ENCODE results near the gene DNAJC1. TPM values are rescaled to one million over a fixed set of nuclear protein-coding genes. Genes with fewer than 3 reads are reported as not detected.

Gene DNAJC1
- total RNA-seq, 1 experiment from 2014 or later, result 12.9 TPM

GRCh38 chr10:21750424-21750823, 253.1 kb downstream of the DNAJC1 start:
- in situ Hi-C loops (cut with HindIII; ENCODE audit: low pct_unique_long_range_greater_than_20kb, low sequenced_read_pairs), result no loop called here
- intact Hi-C loops (cut with micrococcal nuclease; ENCODE audit: unreplicated experiment), result no loop called here
- no peak for ATAC-seq
- Histone ChIP-seq H3K4me3 (ENCODE audit: low read depth in 2 of 2, low read length in 2 of 2) (no peak overlapping the region), H3K36me3 (ENCODE audit: control insufficient read depth, insufficient read depth, low read length) (no peaks in the 10 kb centered on the region), H3K9me3 (ENCODE audit: control insufficient read depth, insufficient read depth, low read depth, low read length) (no peaks in the 10 kb centered on the region), H3K27ac (ENCODE audit: low read length) (no peak overlapping the region), H3K27me3 (ENCODE audit: control insufficient read depth, insufficient read depth, low read length) (no peaks in the 10 kb centered on the region), H3K4me1 (ENCODE audit: control insufficient read depth, insufficient read depth, low read length) (0 out of 2 replicates have a peak, but pooled peaks cover 3% of the 10 kb centered on the region)
- ChIA-PET POLR2A (no interaction called here), CTCF (no interaction called here)
- no TSS peak for BruUV-seq (replicated peaks)
- DNase-seq (ENCODE audit: low read depth, low spot score), result no peak
- no peak for TF ChIP-seq REST (IDR thresholded peaks at IDR 0.05; ENCODE audit: insufficient read depth in 1 of 2, low read depth in 2 of 2, low read length in 1 of 2)
- TF ChIP-seq SIN3A (IDR thresholded peaks at IDR 0.05; ENCODE audit: borderline replicate concordance, insufficient read depth, low read depth, low read length), result no peak
- no peak for TF ChIP-seq CTCF (IDR thresholded peaks at IDR 0.05)
- no peak for TF ChIP-seq TCF7L2 (IDR thresholded peaks at IDR 0.05; ENCODE audit: low read depth, low read length)
- TF ChIP-seq POLR2AphosphoS5 (IDR thresholded peaks at IDR 0.05; ENCODE audit: low read depth, low read length), result no peak

GRCh38 chr10:21749788-21750187, 253.7 kb downstream of the DNAJC1 start:
- in situ Hi-C loops (cut with HindIII; ENCODE audit: low pct_unique_long_range_greater_than_20kb, low sequenced_read_pairs), result no loop called here

More at GRCh38 chr10:21749788-21750187, 253.7 kb downstream of the DNAJC1 start:
- H3K4me1 ChIP-seq (ENCODE audit: control insufficient read depth, insufficient read depth, low read length), result 0 out of 2 replicates have a peak, but pooled peaks cover 3% of the 10 kb centered on the region
- POLR2A ChIA-PET, result no interaction called here
- H3K27ac ChIP-seq (ENCODE audit: low read length), result no peak overlapping the region
- H3K36me3 ChIP-seq (ENCODE audit: control insufficient read depth, insufficient read depth, low read length), result no peaks in the 10 kb centered on the region
- no peak overlapping the region for H3K4me3 ChIP-seq (ENCODE audit: low read depth in 2 of 2, low read length in 2 of 2)
- ATAC-seq (no peak), DNase-seq (ENCODE audit: low read depth, low spot score) (no peak)
- intact Hi-C loops (cut with micrococcal nuclease; ENCODE audit: unreplicated experiment), result loop anchor here (10.0 kb wide), 1 partner anchor 205 kb away; no protein-coding TSS in a partner anchor
- no peaks in the 10 kb centered on the region for H3K27me3 ChIP-seq (ENCODE audit: control insufficient read depth, insufficient read depth, low read length)
- no TSS peak for BruUV-seq (replicated peaks)
- CTCF ChIA-PET, result no interaction called here
- TF ChIP-seq CTCF (IDR thresholded peaks at IDR 0.05) (no peak), REST (IDR thresholded peaks at IDR 0.05; ENCODE audit: insufficient read depth in 1 of 2, low read depth in 2 of 2, low read length in 1 of 2) (no peak), SIN3A (IDR thresholded peaks at IDR 0.05; ENCODE audit: borderline replicate concordance, insufficient read depth, low read depth, low read length) (no peak), TCF7L2 (IDR thresholded peaks at IDR 0.05; ENCODE audit: low read depth, low read length) (no peak), POLR2AphosphoS5 (IDR thresholded peaks at IDR 0.05; ENCODE audit: low read depth, low read length) (no peak)
- no peaks in the 10 kb centered on the region for H3K9me3 ChIP-seq (ENCODE audit: control insufficient read depth, insufficient read depth, low read depth, low read length)

All from Panc1 (cell line).